ENCODE data around the gene MAP3K14.
"Not testable (repeated sequence)": the region's sequence is repeated elsewhere in the genome, so short reads cannot be mapped to it uniquely, and the experiment has no call there.

MAP3K14 gene

DNA sequence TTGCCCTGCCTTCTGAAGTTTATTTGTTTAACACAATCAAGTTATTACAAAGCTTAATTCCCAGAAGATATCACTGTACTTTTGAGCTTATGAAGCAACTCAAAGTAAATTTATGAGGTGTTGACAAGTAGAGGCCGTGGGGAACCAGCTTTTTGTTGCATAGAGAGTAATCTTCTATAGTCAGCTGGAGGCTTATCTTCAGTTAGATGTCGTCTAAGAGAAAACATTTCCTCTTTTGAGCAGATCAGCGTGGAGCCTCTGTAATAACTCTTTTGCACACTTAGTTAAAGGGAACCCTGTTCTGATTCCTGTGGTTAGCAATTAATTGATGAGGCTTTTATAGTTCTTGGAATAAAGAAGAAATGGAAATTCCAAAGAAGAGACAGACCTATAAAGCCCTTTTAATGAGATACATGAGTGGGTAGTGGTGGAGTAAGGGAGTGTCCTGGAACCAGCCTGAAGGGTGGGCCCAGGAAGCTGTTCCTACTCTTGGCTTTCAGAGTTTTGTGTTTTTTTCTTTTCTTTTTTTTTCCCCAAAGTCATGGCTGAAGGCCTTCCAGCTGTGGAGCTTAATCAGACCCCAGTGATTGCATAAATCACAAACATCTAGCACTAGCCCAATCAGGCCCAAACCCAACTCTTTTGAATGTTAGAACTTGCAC is 28.9 kb upstream of the MAP3K14 start:
- Histone ChIP-seq H4K8ac (ENCODE audit: low read depth, low read length) (no peak overlapping the region), H2AK5ac (ENCODE audit: low read length) (no peak overlapping the region), H3K79me2 (ENCODE audit: control insufficient read depth, insufficient read depth, low read length, poor library complexity) (no peaks in the 10 kb centered on the region), H2BK5ac (ENCODE audit: low read depth, low read length, poor library complexity) (no peak overlapping the region), H3K27ac (ENCODE audit: low read depth, low read length) (no peak overlapping the region), H3K9me3 (ENCODE audit: insufficient read depth, low read depth, low read length) (no peaks in the 10 kb centered on the region), H4K91ac (ENCODE audit: low read depth, low read length) (no peak overlapping the region), H4K12ac (ENCODE audit: low read depth, low read length) (no peak overlapping the region), H3K14ac (ENCODE audit: low read length) (no peak overlapping the region), H3K4me3 (ENCODE audit: low read depth, low read length) (no peak overlapping the region), H3K23ac (ENCODE audit: low read length) (no peak overlapping the region), H3K36me3 (ENCODE audit: control insufficient read depth in 1 of 2, insufficient read depth in 2 of 2, low read length in 2 of 2) (no peaks in the 10 kb centered on the region), H3K4ac (ENCODE audit: low read depth, low read length) (no peak overlapping the region), H3K4me1 (ENCODE audit: control insufficient read depth in 1 of 2, insufficient read depth in 2 of 2, low read length in 2 of 2) (peaks cover 0 to 5% of the 10 kb centered on the region in 2 experiments), H3K27me3 (ENCODE audit: insufficient read depth, low read length) (no peaks in the 10 kb centered on the region), H2AFZ (ENCODE audit: insufficient read depth, low read length, poor library complexity) (no peak overlapping the region), H2BK120ac (ENCODE audit: insufficient read depth, low read length, poor library complexity) (no peak overlapping the region), H3K4me2 (ENCODE audit: low read length) (no peak overlapping the region), H3K18ac (ENCODE audit: low read length) (no peak overlapping the region), H2BK12ac (ENCODE audit: low read length) (no peak overlapping the region), H3K9ac (ENCODE audit: low read length) (no peak overlapping the region), H3K79me1 (ENCODE audit: low read length) (no peaks in the 10 kb centered on the region)
- WGBS (ENCODE audit: extremely low coverage, insufficient coverage, insufficient read length), result no CpG with 5 or more reads among the region's 3 CpGs
- DNase-seq, result no peak

GRCh38 chr17:45345246-45345553 is 28.4 kb upstream of the MAP3K14 start:
- Histone ChIP-seq H4K8ac (ENCODE audit: low read depth, low read length) (no peak overlapping the region), H3K23ac (ENCODE audit: low read length) (no peak overlapping the region), H4K12ac (ENCODE audit: low read depth, low read length) (no peak overlapping the region), H2BK120ac (ENCODE audit: insufficient read depth, low read length, poor library complexity) (no peak overlapping the region), H3K4me1 (ENCODE audit: control insufficient read depth in 1 of 2, insufficient read depth in 2 of 2, low read length in 2 of 2) (peaks cover 0 to 5% of the 10 kb centered on the region in 2 experiments), H3K9me3 (ENCODE audit: insufficient read depth, low read depth, low read length) (no peaks in the 10 kb centered on the region), H3K27ac (ENCODE audit: low read depth, low read length) (no peak overlapping the region), H2BK12ac (ENCODE audit: low read length) (no peak overlapping the region), H4K91ac (ENCODE audit: low read depth, low read length) (no peak overlapping the region), H3K27me3 (ENCODE audit: insufficient read depth, low read length) (no peaks in the 10 kb centered on the region), H3K36me3 (ENCODE audit: control insufficient read depth in 1 of 2, insufficient read depth in 2 of 2, low read length in 2 of 2) (no peaks in the 10 kb centered on the region), H2AFZ (ENCODE audit: insufficient read depth, low read length, poor library complexity) (no peak overlapping the region), H3K14ac (ENCODE audit: low read length) (no peak overlapping the region), H2BK5ac (ENCODE audit: low read depth, low read length, poor library complexity) (no peak overlapping the region), H3K79me1 (ENCODE audit: low read length) (no peaks in the 10 kb centered on the region), H3K4me3 (ENCODE audit: low read depth, low read length) (no peak overlapping the region), H3K4me2 (ENCODE audit: low read length) (no peak overlapping the region), H3K18ac (ENCODE audit: low read length) (no peak overlapping the region), H3K9ac (ENCODE audit: low read length) (no peak overlapping the region), H3K79me2 (ENCODE audit: control insufficient read depth, insufficient read depth, low read length, poor library complexity) (no peaks in the 10 kb centered on the region), H2AK5ac (ENCODE audit: low read length) (no peak overlapping the region), H3K4ac (ENCODE audit: low read depth, low read length) (no peak overlapping the region)
- DNase-seq, result no peak
- no CpG with 5 or more reads among the region's 3 CpGs for WGBS (ENCODE audit: extremely low coverage, insufficient coverage, insufficient read length)

GRCh38 chr17:45343967-45344664 is 27.3 kb upstream of the MAP3K14 start:
- H4K12ac ChIP-seq (ENCODE audit: low read depth, low read length); H3K4me2 ChIP-seq (ENCODE audit: low read length); H3K4ac ChIP-seq (ENCODE audit: low read depth, low read length); H3K14ac ChIP-seq (ENCODE audit: low read length); H3K27me3 ChIP-seq (ENCODE audit: insufficient read depth, low read length); H3K79me1 ChIP-seq (ENCODE audit: low read length); H3K23ac ChIP-seq (ENCODE audit: low read length); H3K79me2 ChIP-seq (ENCODE audit: control insufficient read depth, insufficient read depth, low read length, poor library complexity); H3K18ac ChIP-seq (ENCODE audit: low read length); H2AK5ac ChIP-seq (ENCODE audit: low read length); H2BK12ac ChIP-seq (ENCODE audit: low read length); H3K27ac ChIP-seq (ENCODE audit: low read depth, low read length); H3K4me3 ChIP-seq (ENCODE audit: low read depth, low read length); H3K9ac ChIP-seq (ENCODE audit: low read length); H3K9me3 ChIP-seq (ENCODE audit: insufficient read depth, low read depth, low read length); DNase-seq; H3K36me3 ChIP-seq (ENCODE audit: control insufficient read depth in 1 of 2, insufficient read depth in 2 of 2, low read length in 2 of 2); H3K4me1 ChIP-seq (ENCODE audit: control insufficient read depth in 1 of 2, insufficient read depth in 2 of 2, low read length in 2 of 2); H4K91ac ChIP-seq (ENCODE audit: low read depth, low read length); H2AFZ ChIP-seq (ENCODE audit: insufficient read depth, low read length, poor library complexity); H2BK5ac ChIP-seq (ENCODE audit: low read depth, low read length, poor library complexity); H2BK120ac ChIP-seq (ENCODE audit: insufficient read depth, low read length, poor library complexity); H4K8ac ChIP-seq (ENCODE audit: low read depth, low read length): not testable (repeated sequence)
- WGBS (ENCODE audit: extremely low coverage, insufficient coverage, insufficient read length), result no CpG with 5 or more reads among the region's 10 CpGs

DNA sequence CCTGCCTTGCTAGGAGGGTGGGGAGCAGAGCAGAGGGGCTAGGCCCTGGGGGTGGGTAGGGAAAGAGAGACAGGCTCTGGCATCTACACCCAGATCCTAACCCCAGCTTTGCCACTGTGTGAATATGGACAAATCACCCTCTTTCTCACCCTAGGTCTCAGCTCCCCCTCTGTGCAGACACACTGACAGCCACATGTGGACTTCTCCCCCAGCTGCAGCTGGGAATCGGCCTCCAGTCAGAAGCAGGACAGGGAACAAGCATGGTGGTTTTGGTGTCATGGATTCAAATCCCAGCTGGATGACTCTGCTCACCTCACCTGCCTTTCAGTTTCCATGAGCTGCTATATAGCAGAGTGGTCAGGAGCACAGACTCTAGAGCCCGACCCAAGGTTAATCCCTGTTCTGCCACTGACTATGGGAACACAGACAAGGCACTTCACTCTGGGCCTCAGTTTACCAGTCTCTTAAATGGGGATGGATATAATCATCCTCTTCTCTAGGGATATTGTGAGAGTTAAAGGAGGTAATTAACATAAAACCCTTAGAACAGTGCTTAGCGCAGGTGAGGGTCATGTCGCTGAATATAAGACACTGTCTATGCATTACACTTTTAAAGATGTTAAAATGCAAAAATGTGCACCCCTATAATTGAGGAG is 26.2 kb upstream of the MAP3K14 start:
- Histone ChIP-seq H3K23ac (ENCODE audit: low read length) (no peak overlapping the region), H3K9me3 (ENCODE audit: insufficient read depth, low read depth, low read length) (no peaks in the 10 kb centered on the region), H3K4ac (ENCODE audit: low read depth, low read length) (no peak overlapping the region), H3K36me3 (ENCODE audit: control insufficient read depth in 1 of 2, insufficient read depth in 2 of 2, low read length in 2 of 2) (no peaks in the 10 kb centered on the region), H3K79me2 (ENCODE audit: control insufficient read depth, insufficient read depth, low read length, poor library complexity) (no peaks in the 10 kb centered on the region), H2BK120ac (ENCODE audit: insufficient read depth, low read length, poor library complexity) (no peak overlapping the region), H3K79me1 (ENCODE audit: low read length) (no peaks in the 10 kb centered on the region), H3K27ac (ENCODE audit: low read depth, low read length) (no peak overlapping the region), H3K4me3 (ENCODE audit: low read depth, low read length) (no peak overlapping the region), H3K18ac (ENCODE audit: low read length) (no peak overlapping the region), H2BK5ac (ENCODE audit: low read depth, low read length, poor library complexity) (no peak overlapping the region), H4K12ac (ENCODE audit: low read depth, low read length) (no peak overlapping the region), H4K91ac (ENCODE audit: low read depth, low read length) (no peak overlapping the region), H3K27me3 (ENCODE audit: insufficient read depth, low read length) (no peaks in the 10 kb centered on the region), H3K14ac (ENCODE audit: low read length) (no peak overlapping the region), H3K9ac (ENCODE audit: low read length) (no peak overlapping the region), H2AK5ac (ENCODE audit: low read length) (no peak overlapping the region), H4K8ac (ENCODE audit: low read depth, low read length) (no peak overlapping the region), H3K4me1 (ENCODE audit: control insufficient read depth in 1 of 2, insufficient read depth in 2 of 2, low read length in 2 of 2) (peaks cover 0 to 5% of the 10 kb centered on the region in 2 experiments), H3K4me2 (ENCODE audit: low read length) (no peak overlapping the region), H2BK12ac (ENCODE audit: low read length) (no peak overlapping the region), H2AFZ (ENCODE audit: insufficient read depth, low read length, poor library complexity) (no peak overlapping the region)
- no CpG with 5 or more reads among the region's 4 CpGs for WGBS (ENCODE audit: extremely low coverage, insufficient coverage, insufficient read length)
- no peak for DNase-seq
